HG02642 (cell line): ENCODE measurements around the gene TCFL5.
"Not testable (repeated sequence)": the region's sequence is repeated elsewhere in the genome, so short reads cannot be mapped to it uniquely, and the experiment has no call there.

Source experiments
- ATAC-seq: cut with Tn5 transposase; IDR thresholded peaks from one replicate; pipeline ENCODE4 v1.9.1; 2021; ENCODE audit warnings: mild to moderate bottlenecking; ENCODE audit not compliant: unreplicated experiment, poor library complexity

The TCFL5 gene

DNA sequence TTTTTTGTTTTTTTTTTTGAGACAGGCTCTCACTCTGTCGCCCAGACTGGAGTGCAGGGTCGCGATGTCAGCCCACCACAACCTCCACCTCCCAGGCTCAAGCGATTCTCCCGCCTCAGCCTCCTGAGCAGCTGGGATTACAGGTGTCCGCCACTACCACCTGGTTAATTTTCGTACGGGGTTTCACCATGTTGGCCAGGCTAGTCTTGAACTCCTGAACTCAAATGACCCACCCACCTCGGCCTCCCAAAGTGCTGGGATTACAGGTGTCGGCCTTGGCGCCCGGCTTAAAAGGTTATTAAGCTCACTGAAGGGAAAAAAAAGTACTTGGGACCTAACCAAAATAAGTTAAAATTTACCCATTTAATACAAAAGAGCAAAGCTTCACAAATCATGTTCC is 1.9 kb downstream of the TCFL5 start:
- no peak for ATAC-seq

DNA sequence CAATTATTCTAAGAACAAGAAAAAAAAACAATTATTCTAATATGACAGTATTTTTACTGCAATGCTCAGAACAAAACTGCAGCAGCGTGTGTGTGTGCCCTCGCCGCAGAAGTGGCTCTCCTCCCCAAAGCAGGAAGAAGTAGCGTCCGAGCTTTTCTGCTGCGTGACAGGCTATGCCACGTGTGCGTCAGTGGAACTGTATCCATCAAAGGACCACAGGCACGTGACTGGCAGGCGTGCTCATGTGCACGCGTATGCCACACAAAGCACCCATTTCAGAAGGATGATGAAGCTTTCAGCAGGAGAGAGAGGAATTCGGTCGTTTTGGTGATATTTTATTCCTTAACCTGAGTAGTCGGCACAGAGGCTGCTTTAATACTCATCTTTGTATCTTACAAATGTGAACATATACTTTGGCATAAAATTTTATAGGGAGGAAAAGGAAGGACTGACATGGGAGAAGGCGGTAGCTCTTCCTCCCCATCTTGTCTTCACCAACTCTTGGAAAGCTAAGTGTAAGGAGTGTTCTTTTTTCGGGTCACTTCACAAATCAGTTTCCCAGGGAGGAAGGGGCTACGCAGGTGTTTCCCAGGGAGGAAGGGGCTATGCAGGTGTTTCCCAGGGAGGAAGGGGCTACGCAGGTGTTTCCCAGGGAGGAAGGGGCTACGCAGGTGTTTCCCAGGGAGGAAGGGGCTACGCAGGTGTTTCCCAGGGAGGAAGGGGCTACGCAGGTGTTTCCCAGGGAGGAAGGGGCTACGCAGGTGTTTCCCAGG is 3.4 kb downstream of the TCFL5 start:
- no peak for ATAC-seq

DNA sequence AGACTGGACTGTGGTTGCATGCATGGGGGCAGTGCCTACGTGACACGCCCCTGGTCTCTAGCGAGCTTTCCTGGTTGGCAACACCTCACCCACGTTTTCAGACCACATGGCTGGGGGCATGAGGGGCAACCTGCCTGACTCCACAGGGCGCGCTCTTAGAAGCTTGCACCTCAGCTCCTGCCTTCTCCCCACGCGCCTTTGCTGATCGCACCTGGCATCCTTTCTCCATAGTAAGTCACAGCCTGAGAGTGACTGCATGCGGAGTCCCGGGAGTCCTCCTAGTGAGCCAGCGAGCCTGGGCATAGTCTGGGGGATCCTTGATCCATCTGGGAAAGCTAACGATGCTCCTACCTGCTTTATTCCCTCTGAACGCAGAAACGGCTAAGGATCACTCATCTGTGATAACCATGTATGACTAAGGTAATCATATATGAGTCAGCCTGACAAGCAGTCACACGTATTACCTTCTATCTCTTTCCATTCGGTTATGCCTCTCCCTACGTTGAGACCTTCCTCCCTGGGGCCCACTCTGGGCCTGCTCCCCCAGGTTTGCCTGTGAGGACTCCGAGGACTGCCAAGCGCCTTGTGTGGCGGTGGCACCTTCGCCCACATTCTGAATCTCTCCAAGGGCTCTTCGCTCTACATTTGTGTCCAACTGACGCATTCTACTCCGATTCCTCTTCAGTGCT is 4.5 kb downstream of the TCFL5 start:
- no peak for ATAC-seq

DNA sequence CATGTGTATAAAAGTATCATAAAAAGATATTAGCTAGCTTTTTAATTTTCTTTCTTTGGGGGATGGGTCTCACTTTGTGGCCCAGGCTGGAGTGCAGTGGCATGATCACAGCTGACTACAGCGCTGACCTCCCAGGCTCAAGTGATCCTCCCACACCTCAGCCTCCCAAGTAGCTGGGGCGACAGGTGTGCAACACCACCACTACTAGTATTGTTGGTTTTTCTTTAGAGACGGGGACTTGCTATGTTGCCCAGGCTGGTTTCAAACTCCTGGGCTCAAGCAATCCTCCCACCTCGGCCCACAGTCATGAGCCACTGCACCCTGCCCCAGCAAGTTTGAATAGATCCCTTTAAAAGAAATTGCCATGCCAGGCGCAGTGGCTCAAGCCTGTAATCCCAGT is 6.5 kb downstream of the TCFL5 start:
- ATAC-seq = no peak

DNA sequence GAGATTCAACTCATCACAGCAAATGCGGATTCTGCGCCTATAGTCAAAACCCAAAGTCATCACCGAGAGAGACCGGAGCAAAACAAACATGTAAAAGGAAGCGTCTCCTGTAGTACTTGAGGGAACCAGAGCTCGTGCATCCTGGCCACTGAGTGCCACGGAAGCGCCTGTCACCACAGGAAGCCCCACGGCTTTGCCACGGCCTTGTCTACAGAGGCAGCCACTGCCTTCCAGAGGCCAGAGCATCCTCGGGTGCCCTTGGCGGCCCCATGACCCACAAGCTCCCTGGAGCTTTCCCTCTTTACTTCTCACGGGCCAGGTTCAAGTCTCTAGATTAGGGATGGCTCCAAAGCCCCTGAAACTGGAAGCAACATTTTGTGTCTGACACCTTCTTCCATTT is 7.5 kb downstream of the TCFL5 start:
- no peak for ATAC-seq

DNA sequence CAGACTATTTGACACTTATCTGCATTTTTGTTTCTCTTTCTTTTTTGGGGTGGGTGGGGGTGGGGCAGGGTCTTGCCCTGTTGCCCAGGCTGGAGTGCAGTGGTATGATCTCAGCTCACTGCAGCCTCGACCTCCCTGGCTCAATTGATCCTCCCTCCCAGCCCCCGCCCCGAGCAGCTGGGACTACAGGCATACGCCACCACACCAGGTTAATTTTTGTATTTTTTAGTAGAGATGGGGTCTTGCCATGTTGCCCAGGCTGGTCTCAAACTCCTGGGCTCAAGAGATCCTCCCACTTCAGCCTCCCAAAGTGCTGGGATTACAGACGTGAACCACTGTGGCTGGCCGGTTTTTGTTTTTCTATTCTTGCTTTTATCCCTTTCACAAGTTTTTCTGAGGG is 8.3 kb downstream of the TCFL5 start:
- not testable (repeated sequence) for ATAC-seq

DNA sequence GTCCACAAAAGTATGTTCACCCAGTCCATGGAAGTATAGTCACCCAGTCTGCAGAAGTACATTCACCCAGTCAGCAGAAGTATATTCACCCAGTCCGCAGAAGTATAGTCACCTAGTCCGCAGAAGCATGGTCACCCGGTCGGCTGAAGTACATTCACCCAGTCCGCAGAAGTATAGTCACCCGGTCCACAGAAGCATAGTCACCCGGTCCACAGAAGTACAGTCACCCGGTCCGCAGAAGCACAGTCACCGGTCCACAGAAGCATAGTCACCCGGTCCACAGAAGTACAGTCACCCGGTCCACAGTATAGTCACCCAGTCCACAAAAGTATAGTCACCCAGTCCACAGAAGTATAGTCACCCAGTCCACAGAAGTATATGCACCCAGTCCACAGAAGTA is 8.8 kb downstream of the TCFL5 start:
- ATAC-seq = no peak

DNA sequence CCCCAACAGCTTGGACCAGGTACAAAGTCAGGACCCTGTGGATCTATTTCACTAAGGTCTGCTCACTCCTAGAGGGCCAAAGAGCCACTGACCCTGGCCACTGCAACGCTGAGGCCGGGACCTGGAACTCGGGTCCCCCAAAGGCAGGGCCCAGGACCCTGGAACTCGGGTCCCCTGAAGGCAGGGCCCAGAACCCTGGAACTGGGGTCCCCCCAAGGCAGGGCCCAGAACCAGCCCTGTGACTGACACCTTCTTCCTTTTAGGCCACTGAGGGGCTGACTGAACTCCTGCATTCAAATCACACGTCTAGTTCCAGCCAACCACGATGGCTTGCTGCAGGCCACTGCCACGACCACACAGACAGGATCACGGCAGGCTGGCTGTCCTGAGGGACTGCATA is 9.4 kb downstream of the TCFL5 start:
- no peak for ATAC-seq

DNA sequence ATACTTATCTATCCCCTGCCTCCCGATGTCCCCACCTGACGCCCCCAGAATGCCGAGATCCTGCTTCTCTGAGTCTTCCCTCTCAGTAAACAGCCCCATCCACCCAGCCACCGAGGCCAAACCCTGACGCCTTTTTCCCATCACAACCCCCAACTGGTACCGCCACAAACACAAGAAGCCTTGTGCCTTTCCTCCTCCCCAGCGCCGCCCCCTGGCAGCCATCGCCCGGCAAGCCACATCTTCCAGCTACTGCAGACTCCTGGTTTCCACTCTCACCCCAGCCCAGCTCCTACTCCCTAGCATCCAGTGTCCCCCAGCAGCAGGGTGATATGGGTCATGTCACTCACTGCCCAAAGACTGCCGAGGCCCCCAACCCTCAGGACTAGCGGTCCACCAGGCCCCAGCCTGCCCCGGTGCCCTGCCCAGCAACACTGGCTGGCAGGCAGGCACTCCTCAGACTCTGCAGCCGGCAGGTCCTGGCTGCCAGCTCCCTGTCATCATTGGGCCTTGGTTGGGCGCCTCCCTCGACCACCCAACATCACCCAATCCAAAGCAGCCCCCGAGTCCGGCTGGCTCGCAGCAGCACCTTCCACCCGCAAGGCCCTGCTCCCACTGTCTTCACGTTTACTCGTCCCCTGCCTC is 11.2 kb downstream of the TCFL5 start:
- no peak for ATAC-seq

DNA sequence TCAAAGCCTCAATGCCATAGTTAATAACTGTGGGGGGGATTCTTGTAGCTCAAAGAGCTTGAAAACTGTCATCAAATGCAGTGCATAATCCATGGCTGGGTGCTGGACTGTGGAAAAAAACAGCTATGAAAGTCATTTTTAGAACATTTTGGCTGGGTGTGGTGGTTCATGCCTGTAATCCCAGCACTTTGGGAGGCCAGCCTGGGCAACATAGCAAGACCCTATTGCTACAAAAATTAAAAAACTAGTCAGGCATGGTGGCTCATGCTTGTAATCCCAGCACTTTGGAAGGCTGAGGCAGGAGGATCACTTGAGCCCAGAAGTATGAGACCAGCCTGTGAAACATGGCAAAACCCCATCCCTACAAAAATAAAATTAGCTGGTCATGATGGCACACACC is 12.2 kb downstream of the TCFL5 start:
- ATAC-seq = no peak

DNA sequence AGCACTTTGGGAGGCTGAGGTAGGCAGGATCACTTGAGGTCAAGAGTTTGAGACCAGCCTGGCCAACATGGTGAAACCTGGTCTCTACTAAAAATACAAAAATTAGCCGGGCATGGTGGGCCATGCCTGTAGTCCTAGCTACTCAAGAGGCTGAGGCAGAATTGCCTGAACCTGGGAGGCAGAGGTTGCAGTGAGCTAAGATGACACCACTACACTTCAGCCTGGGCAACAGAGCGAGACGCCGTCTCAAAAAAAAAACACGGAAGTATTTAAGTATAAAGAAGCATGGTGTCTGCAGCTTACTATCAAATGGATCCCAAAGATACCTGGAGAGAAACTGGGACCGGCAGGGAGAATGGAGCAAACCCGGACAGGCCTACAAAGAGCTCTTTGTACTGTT is 12.7 kb downstream of the TCFL5 start:
- not testable (repeated sequence) for ATAC-seq

DNA sequence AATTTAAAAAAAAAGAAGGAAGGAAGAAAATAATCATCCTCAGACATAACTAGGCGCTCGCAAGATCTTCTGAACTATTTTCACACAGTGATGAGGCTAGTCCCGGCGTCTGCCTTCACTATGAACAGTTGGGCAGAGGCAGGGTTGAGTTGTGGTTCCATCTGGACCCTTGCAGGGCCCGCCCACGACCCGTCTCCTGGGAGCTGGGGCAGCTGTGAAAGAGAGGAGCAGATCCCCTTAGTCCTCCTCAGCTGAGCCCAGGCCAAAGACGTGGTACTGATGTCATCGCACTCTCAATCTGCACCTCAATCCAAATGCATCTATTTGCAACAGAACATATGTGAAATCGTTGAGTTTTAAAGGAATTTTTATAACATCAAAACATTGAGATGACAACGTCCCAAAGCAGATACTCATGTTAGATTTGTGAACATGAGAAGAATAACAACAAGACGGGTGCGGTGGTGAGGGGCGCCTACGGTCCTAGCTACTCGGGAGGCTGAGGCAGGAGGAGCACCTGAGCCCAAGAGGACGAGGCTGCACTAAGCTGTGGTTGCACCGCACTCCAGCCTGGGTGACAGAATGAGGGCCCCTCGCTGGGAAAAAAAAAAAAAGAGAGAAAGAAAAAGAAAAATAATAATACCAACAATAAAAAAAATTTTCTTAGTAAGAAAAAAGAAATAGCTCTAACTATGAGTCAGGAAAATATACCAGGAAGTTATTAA is 15.3 kb downstream of the TCFL5 start:
- no peak for ATAC-seq

DNA sequence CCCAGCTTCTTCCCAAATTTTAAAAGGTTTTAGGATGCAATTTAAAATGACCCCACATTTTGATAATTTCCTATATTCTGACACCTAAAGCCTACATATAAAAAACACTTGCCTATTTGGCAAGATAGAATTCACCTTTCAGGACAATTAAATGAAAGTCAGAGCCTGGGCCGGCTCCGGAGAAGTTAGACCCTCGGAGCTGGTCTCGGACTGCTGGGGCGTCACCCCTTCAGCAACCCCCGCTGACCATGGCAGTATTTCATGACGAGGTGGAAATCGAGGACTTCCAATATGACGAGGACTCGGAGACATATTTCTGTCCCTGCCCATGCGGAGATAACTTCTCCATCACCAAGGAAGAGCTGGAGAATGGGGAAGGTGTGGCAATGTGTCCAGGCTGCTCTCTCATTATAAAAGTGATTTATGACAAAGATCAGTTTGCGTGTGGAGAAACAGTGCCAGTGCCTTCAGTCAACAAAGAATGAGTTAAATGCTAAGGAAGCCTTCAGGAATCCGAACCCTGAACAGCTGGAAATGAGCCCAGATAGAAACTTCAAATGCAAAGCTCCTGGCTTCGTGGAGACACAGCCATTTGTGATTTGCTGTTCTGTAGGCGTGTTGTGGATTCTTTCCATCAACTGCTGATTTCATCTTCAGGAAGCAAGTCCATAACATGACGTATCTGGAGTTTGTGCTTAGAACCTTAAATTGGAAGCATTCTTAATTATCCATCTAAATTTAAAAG is 16.0 kb downstream of the TCFL5 start:
- ATAC-seq = no peak

DNA sequence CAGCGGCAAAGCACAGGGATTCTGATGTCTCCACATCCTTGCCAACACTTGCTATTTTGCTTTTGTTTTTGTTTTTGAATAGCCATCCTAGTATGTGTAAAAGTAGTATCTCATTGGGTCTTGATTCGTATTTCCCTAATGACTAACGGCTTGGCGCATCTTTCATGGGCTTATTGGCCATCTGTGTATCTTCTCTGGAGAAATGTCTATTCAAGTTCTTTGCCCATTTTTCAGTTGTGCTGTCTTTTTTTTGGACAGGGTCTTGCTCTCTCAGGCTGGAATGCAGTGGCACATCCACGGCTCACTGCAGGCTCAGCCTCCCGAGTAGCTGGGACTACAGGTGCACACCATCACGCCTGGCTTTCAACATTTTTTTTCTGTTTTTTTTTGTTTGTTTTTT is 17.4 kb downstream of the TCFL5 start:
- ATAC-seq = no peak

DNA sequence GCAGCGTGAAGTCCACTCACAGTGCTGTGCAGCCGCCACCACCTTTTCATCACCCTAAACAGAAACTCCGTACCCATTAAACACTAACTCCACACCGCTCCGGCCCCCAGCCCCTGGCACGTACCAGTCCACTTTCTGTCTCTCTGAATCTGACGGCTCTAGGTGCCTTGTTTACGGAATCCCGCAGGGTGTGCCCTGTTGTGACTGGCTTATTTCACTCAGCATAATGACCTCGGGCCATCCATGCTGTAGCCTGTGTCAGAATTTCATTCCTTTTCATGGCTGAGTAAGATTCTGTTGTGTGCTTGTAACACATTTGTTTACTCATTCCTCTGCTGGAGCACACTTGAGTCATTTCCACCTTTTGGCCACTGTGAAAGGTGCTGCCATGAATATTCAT is 18.0 kb downstream of the TCFL5 start:
- no peak for ATAC-seq

DNA sequence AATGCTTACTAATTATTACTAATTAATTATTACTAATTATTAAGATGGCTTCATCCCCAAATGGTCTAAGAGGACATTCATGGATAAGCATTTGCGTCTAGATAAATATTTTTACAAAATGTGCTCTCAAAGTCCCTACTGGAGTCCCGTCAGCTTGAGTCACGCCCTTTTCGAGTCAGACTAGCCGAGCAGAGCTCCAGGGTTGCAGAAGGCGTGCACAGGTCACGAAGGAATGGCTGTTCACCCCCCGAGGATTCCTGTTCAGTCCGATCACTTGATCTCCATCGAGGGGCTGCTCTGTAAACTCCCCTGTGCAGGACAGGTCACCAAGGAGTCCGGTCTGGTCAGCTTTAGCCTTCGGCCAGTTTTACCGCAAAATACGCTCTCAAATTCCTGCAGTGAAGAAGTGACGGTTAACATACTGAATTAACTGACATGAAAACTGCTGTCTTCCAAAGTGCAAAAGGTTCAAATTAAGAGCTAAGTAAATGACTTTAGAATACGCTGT is 19.9 kb downstream of the TCFL5 start:
- ATAC-seq = no peak

DNA sequence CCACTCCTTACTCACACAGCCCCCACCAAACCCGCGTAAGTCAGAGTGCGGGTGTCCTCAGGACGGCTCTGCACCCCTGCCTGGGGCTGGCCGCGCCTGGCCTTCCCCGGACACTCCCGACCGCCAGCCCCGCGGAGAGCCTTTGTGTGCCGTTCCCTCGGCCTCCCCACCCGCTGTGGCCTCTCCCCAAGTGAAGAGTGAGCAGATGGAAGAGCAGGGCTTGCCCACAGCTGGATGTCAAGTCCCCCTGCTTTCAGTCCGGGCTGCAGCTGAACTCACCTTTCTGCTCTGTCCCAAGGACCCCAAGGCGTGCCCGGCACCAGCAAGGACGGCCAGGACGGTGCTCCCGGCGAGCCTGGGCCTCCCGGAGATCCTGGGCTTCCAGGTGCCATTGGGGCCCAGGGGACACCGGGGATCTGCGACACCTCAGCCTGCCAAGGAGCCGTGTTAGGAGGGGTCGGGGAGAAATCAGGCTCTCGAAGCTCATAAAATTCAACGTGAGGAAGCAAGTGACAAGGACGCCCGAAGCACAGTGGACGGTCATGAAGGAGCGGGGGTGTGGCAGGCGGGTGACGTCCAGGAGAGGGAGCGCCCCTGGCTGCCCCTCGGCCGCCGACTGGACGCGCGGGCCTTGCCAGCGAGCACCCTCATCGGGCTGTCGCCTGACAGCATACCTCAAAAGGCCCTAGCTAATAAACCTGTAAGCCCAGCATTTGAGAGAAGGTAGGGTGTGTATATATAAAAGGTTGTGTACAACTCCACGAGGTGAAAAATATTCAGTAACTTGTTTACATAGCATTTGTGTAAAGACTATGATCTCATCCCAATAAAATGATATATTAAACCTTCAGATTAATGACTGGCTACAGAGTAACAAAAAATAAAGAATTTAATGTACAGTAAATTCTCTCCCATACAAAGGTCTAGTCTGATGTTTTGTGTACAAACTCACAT is 21.1 kb downstream of the TCFL5 start:
- no peak for ATAC-seq

DNA sequence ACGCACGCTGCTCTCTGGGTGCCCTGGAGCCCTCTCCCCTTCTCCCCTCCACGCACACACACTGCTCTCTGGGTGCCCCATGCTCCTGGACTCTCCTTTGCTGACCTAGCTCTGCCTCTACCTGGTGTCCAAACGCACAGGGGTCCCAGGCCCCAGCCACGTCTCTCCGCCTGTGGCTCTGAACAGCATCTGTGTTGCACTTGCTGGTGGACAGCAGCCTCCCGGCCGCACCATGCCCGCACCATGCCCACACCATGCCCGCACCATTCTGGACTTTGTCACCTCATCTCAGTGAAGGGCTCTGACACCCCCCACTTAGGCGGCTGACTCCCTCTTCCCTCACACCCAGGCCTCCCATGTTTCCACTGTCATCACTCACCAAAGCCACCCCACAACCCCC is 21.8 kb downstream of the TCFL5 start:
- no peak for ATAC-seq

DNA sequence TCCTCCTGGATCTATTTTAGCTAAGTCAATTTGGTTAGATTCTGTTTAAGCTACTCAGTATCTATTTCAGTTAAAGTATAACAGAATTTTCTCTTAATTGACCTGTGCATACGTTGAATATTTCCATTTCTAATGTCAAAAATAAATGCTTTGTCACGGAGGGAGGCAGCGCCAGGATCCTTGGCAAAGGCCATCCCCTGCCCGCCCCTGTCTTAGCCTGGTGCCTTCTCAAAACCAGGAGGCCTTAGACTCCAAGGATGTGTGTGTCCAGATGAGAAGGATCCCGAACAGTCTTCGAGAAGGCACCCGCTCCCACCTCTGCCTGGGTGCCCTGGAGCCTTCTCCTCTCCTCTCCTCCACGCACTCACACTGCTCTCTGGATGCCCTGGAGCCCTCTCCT is 22.4 kb downstream of the TCFL5 start:
- ATAC-seq = no peak
